GM19328 (cell line): Measurements from ENCODE around the gene HYLS1.
A peak's percentile ranks its signal among the peaks of the same experiment; 100 is the strongest.
"Not testable (repeated sequence)": the region's sequence is repeated elsewhere in the genome, so short reads cannot be mapped to it uniquely, and the experiment has no call there.

Source experiments
- ATAC-seq: cut with Tn5 transposase; IDR thresholded peaks from one replicate; pipeline ENCODE4 v1.9.1; 2021; ENCODE audit warnings: mild to moderate bottlenecking, moderate library complexity; ENCODE audit not compliant: unreplicated experiment

The HYLS1 gene

DNA sequence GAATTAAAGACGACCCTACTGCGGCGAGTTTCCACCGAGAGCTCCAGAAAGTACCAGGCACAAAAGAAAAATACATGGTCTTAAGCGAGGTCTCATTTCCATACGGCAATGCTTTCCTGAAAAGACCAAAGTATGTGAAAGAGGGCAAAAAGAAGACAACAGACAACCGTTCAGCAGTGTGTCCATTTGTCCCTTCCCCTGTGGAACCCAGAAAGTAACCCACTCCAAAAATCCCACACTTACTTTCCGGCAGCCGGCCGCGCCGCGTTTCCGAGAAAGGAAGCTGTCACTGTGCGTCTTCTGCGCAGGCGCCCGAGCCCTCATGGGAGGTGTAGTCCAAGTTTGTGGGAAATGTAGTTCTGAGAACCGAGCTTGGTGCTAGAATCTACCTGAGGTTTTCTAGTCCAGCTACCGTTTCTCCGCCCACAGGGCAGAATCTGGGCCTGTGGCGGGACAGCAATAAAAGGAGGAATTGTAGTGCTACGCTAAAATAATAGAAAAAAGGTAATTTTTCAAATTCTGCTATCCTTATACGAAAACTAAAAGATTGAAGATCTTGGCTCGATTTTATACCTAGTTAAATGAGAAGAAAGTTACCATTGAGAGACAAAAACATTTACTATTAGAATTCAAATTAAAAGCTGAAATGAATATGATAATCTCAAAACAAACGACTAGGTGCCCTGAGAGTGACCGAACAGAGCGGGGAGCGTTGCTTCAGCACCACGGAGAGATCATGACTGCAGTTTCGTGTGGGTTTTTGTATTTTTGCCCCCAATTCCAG, 15.7 kb downstream of the HYLS1 start, which contains the start of gene PUS3:
Gene PUS3, minus strand, starts transcription at position 280 of the 784 bp plus-strand sequence. CDS start 6,922 bp downstream, outside the sequence.
- ATAC-seq: peak; percentile 93

DNA sequence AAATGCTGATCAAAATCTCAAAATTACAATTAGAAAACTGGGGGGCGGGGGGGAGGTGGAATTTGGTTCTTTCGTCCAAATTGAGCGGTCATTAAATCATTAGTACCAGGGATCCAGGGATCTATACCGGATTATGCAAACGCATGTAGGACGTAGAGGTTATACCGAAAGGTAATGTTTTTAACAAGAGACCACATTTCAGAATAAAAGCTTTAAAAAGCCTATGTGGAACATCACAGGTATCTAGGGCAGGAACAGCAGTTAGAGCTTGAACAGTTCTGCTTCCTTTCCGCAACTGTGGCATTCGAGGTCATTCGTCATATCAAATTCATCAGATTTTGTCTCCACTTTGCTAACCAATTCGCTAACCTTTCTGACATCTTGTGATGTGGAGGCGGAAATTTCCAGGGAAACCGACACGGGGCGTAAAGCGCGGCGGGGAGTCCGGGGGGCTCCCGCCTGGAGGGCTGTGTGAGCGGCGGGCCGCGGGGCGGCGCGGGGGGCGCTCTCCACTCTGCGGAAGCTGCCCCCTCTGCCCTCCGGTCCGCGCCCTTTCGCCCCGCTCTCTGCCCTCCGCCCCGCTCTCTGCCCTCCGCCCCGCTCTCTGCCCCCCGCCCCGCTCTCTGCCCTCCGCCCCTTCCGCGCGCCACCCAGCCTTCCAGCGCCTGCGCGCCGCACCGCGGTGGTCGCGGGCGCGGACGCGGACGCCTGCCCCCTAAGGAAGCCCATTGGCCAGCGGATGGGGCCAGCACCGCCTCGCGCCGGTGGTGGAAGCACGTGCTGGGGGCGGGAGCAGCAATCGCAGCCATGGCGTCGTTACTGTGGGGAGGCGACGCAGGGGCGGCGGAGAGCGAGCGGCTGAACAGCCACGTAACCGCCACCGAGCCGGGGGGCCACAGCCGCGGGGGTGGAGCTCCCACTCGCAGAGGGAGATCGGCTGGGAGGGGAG, 16.5 kb downstream of the HYLS1 start, which contains the start of gene DDX25:
Gene DDX25, plus strand, starts transcription at position 798 of the 949 bp plus-strand sequence. Its CDS starts 10 bp downstream, at position 808.
- ATAC-seq: no peak

DNA sequence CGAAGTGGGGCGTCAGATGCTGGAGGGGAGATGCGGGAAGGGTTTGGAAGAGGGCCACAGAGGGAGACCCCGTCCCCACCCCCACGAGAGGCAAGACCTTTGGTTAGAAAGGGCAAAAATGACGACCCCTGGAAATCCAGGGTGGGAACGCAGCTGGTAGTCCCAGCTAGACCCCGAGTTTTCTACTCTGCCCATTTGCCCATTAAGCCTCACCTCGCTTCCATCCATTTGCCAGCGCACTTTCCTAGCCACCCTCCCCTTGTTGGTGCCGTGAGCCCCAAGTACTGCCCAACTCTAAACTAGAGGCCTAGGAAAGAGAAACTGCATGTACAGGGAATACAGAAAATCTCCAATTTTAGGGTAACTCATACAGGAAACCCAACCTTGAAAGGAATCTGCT, 17.2 kb downstream of the HYLS1 start:
- ATAC-seq: no peak

DNA sequence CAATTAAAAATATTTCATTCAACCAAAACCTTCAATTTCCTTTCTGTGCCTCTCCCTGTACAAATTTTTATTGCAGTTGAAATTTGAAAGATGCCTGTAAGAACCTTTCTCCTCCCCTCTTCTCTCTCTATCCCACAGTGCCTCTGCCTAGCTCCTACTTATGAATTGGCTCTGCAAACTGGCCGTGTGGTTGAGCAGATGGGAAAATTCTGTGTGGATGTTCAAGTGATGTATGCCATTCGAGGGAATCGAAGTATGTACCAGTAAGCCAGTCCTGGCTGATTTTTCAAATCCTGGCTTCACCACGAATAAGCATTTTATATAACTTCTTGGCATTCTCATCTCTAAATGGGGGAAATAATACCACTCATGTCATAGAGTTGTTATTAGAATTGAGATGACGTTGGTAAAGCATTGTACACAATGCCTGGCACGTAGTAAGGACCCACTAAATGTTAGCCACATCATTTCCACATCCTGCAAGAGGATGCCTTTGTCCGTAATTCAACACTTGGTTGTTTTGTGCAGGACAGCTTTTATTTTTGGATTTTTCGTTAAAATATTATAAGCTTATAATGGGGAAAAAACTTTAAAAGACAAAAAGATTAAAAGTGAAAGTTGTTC, 22.9 kb downstream of the HYLS1 start:
- ATAC-seq: no peak

GRCh38 chr11:125914601-125915000, 27.1 kb downstream of the HYLS1 start:
- not testable (repeated sequence) for ATAC-seq

DNA sequence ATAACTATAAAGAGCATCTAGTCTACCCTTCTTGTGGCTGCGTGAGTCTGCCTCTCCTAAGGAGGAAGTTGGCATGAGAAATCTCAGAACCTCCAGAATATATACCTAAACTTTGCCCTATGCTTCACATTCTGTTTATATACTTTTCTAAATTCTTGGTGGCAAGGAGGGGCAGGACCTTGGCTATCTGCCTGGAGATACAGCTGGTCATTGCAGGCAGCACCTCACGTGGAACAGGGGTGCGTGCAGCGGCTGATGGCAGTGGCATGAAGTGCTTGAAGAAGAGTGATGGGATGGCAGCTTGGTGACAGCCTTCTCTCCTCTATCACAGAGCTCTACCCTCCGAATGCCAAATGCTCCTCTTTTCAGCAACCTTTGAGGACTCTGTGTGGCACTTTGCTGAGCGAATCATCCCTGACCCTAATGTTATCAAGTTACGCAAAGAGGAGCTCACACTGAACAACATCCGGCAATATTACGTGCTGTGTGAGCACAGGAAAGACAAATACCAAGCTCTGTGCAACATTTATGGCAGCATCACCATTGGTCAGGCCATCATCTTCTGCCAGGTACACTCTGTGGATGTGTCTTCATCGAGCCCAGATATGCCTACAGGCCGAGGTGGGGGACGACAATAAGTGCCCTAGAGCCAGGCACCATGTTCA, 29.3 kb downstream of the HYLS1 start:
- ATAC-seq: no peak

GRCh38 chr11:125918140-125918840, 30.8 kb downstream of the HYLS1 start:
- ATAC-seq: no peak

- no peak for ATAC-seq
Observed at GRCh38 chr11:125921042-125921441, 33.6 kb downstream of the HYLS1 start.

DNA sequence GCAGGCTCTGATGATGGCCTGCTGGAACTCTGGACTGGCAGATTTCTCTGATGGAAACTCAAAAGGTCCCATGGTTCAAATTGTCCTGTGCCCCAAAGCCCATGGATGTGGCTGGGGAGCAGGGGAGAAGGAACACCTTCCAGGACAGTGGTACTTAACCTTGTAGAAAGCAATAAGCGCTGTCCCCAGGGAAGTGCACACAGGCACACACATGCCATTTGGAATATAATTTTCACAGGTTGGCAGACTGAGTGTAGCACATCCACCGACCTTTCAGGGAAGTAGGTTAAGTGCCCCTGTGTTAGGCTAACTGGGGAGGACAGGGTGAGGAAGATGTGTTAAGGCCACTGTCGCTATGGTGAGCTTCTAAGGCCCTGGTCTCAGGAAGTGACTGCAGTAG, 34.7 kb downstream of the HYLS1 start:
- ATAC-seq: no peak

- no peak for ATAC-seq
Observed at GRCh38 chr11:125923012-125923579, 35.6 kb downstream of the HYLS1 start.

- no peak for ATAC-seq
Observed at GRCh38 chr11:125923633-125924032, 36.2 kb downstream of the HYLS1 start.

- ATAC-seq: no peak
Observed at GRCh38 chr11:125924384-125925007, 37.0 kb downstream of the HYLS1 start.

- ATAC-seq: no peak
Observed at GRCh38 chr11:125925247-125925740, 37.8 kb downstream of the HYLS1 start.

DNA sequence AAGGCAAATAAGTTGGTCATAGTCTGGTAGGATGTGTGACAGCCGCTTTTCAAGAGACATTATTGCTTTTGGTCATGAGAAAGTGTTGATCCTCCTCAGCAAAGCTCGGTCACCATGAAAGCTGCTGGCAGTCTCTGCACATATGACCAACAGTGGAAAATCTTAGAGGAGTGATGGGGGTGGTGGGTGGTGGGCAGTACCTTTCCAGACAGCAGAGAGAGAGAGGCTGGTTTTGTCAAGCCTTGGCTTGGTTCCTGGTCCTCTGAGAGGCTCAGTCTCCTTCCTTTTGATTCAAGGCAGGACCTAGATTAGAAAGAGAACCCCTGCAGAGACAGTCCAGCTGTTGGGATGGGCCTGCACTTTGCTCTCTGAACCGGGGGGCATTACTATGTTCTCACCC, 38.3 kb downstream of the HYLS1 start:
- ATAC-seq: no peak

GRCh38 chr11:125926682-125927081, 39.2 kb downstream of the HYLS1 start:
- ATAC-seq: no peak

GRCh38 chr11:125929445-125930075, 42.1 kb downstream of the HYLS1 start:
- ATAC-seq: no peak

DNA sequence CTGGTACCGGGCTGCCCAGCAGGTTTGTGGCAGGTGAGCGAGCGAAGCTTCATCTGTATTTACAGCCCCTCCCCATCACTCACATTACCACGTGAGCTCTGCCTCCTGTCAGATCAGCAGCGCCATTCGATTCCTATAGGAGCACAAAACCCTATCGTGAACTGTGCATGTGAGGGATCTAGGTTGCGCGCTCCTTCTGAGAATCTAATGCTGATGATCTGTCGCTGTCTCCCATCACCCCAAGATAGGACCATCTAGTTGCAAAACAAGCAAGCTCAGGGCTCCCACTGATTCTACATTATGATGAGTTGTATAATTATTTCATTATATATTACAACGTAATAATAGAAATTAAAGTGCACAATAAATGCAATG, 42.6 kb downstream of the HYLS1 start:
- no peak for ATAC-seq

DNA sequence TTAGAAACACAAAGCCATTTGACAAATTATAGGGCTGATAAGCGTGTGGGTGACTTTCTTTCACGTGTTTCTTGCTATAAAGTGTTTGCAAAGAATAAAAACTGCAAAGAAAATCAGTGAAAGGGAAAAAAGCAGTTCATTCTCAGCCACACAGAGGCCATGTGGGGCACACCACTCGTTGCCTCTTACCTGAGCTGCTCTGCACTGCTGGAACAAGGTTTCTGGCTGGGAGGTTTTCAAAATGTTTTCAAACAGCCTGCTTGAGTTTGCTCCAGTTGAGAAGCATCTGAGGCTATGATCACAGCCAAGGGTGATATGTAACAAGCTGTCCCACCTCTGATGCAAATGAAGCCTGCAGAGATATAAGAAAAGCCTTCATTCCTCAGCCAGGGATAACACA, 43.6 kb downstream of the HYLS1 start:
- ATAC-seq: no peak

- no peak for ATAC-seq
Observed at GRCh38 chr11:125931668-125932067, 44.2 kb downstream of the HYLS1 start.
